Loucy (cell line): ENCODE results near the gene SMIM23.

Experiments used
- H2AFZ ChIP-seq: fragments of 200-600 bp; sonication (generic); 2 replicates; pipeline ENCODE4 v1.6.0; 2016; ENCODE audit warnings: antibody characterized with exemption, mild to moderate bottlenecking, low read length, moderate library complexity
- H3F3A ChIP-seq: fragments of 200-600 bp; 2 replicates; pipeline ENCODE4 v1.6.0; 2016; ENCODE audit warnings: antibody characterized with exemption, low read depth, mild to moderate bottlenecking
- H3K27me3 ChIP-seq: fragments of 200-600 bp; sonication (generic); 2 replicates; pipeline ENCODE4 v1.6.1; 2014; ENCODE audit warnings: low read length, mild to moderate bottlenecking; ENCODE audit not compliant: insufficient read depth, poor library complexity, severe bottlenecking
- H3K36me3 ChIP-seq: fragments of 200-600 bp; sonication (generic); 2 replicates; pipeline ENCODE4 v1.6.1; 2016; ENCODE audit warnings: low read length; ENCODE audit not compliant: insufficient read depth
- H3K4me1 ChIP-seq: fragments of 200-600 bp; sonication (generic); 2 replicates; pipeline ENCODE4 v1.5.1; 2014; ENCODE audit warnings: low read length, mild to moderate bottlenecking; ENCODE audit not compliant: insufficient read depth, poor library complexity, severe bottlenecking
- H3K4me2 ChIP-seq: fragments of 200-600 bp; sonication (generic); 2 replicates; pipeline ENCODE4 v1.6.0; 2014; ENCODE audit warnings: antibody characterized with exemption, low read length, low read depth, mild to moderate bottlenecking; ENCODE audit not compliant: poor library complexity, severe bottlenecking
- H3K4me3 ChIP-seq: fragments of 200-600 bp; sonication (generic); 2 replicates; pipeline ENCODE4 v1.5.1; 2014; ENCODE audit warnings: low read length, mild to moderate bottlenecking, mixed read lengths; ENCODE audit not compliant: poor library complexity, severe bottlenecking
- H3K79me2 ChIP-seq: fragments of 200-600 bp; sonication (generic); 2 replicates; pipeline ENCODE4 v1.6.1; 2014; ENCODE audit warnings: low read length; ENCODE audit not compliant: insufficient read depth
- H3K9ac ChIP-seq: fragments of 200-600 bp; sonication (generic); 2 replicates; pipeline ENCODE4 v1.6.0; 2014; ENCODE audit warnings: mild to moderate bottlenecking, low read depth, low read length, moderate library complexity; ENCODE audit not compliant: poor library complexity, severe bottlenecking
- H3K9me2 ChIP-seq: fragments of 200-600 bp; sonication (generic); replicated peaks from 2 replicates; pipeline ENCODE4 v1.6.1; 2016; ENCODE audit warnings: low read depth, low read length, mixed read lengths
- H3K9me3 ChIP-seq: fragments of 200-600 bp; sonication (generic); 2 replicates; pipeline ENCODE4 v1.6.1; 2014; ENCODE audit warnings: mild to moderate bottlenecking, antibody characterized with exemption, low read length, low read depth; ENCODE audit not compliant: insufficient read depth
- H4K20me1 ChIP-seq: fragments of 200-600 bp; sonication (generic); 2 replicates; pipeline ENCODE4 v1.6.0; 2014; ENCODE audit warnings: antibody characterized with exemption, low read length, mild to moderate bottlenecking; ENCODE audit not compliant: insufficient read depth, poor library complexity, severe bottlenecking
- CTCF ChIP-seq: fragments of 200-600 bp; sonication (generic); conservative IDR thresholded peaks from 2 replicates; pipeline ENCODE4 v1.5.1; 2014; ENCODE audit warnings: mild to moderate bottlenecking, antibody characterized with exemption, low read length
- EZH2phosphoT487 ChIP-seq: fragments of 200-600 bp; IDR thresholded peaks from 2 replicates; pipeline ENCODE4 v1.6.1; 2018; ENCODE audit warnings: antibody characterized with exemption, mild to moderate bottlenecking, moderate library complexity, borderline replicate concordance

Gene SMIM23

GRCh38 chr5:171813813-171814490 lies 28.3 kb downstream of the SMIM23 start:
- H3K27me3 ChIP-seq: no peaks in the 10 kb centered on the region
- no peak overlapping the region for H3K4me2 ChIP-seq
- no peak overlapping the region for H2AFZ ChIP-seq
- H3K9me3 ChIP-seq: no peaks in the 10 kb centered on the region
- H3K36me3 ChIP-seq: no peaks in the 10 kb centered on the region
- no peak overlapping the region for H3K4me3 ChIP-seq
- TF ChIP-seq EZH2phosphoT487 (no peak), CTCF (no peak)
- H3K9me2 ChIP-seq: no peaks in the 10 kb centered on the region
- no peak overlapping the region for H3K9ac ChIP-seq
- no peaks in the 10 kb centered on the region for H3K79me2 ChIP-seq
- H4K20me1 ChIP-seq: no peaks in the 10 kb centered on the region
- no peaks in the 10 kb centered on the region for H3F3A ChIP-seq
- H3K4me1 ChIP-seq: no peaks in the 10 kb centered on the region

- no peaks in the 10 kb centered on the region for H3K27me3 ChIP-seq
- no peak overlapping the region for H3K4me3 ChIP-seq
- H3K9me2 ChIP-seq: no peaks in the 10 kb centered on the region
- no peak overlapping the region for H2AFZ ChIP-seq
- no peaks in the 10 kb centered on the region for H4K20me1 ChIP-seq
- H3K4me2 ChIP-seq: no peak overlapping the region
- TF ChIP-seq CTCF: no peak
- no peaks in the 10 kb centered on the region for H3F3A ChIP-seq
- H3K36me3 ChIP-seq: no peaks in the 10 kb centered on the region
- H3K9me3 ChIP-seq: no peaks in the 10 kb centered on the region
- no peaks in the 10 kb centered on the region for H3K4me1 ChIP-seq
- no peaks in the 10 kb centered on the region for H3K79me2 ChIP-seq
- no peak overlapping the region for H3K9ac ChIP-seq
These were observed 31.0 kb downstream of the SMIM23 start for GRCh38 chr5:171816666-171817065.

GRCh38 chr5:171820561-171820960 lies 34.9 kb downstream of the SMIM23 start:
- no peak overlapping the region for H3K4me2 ChIP-seq
- H3K9me3 ChIP-seq: no peaks in the 10 kb centered on the region
- no peak overlapping the region for H3K9ac ChIP-seq
- no peaks in the 10 kb centered on the region for H3K9me2 ChIP-seq
- no peaks in the 10 kb centered on the region for H3K79me2 ChIP-seq
- H3F3A ChIP-seq: no peaks in the 10 kb centered on the region
- H4K20me1 ChIP-seq: no peaks in the 10 kb centered on the region
- no peaks in the 10 kb centered on the region for H3K4me1 ChIP-seq
- TF ChIP-seq CTCF (no peak), EZH2phosphoT487 (no peak)
- no peaks in the 10 kb centered on the region for H3K36me3 ChIP-seq
- H3K27me3 ChIP-seq: no peaks in the 10 kb centered on the region
- H3K4me3 ChIP-seq: no peak overlapping the region
- H2AFZ ChIP-seq: no peak overlapping the region
